Brain microvascular endothelial cell (primary cell): ENCODE results near the gene SLC7A6.

ENCODE experiments used
- DNase-seq: peaks from one replicate; pipeline ENCODE4 v3.0.0-alpha.2; 2020
- H3K27ac ChIP-seq: fragments of 250-450 bp; sonication (Bioruptor Pico); 2 replicates; pipeline ENCODE4 v1.5.1; 2020; ENCODE audit warnings: mild to moderate bottlenecking, moderate library complexity
- H3K27me3 ChIP-seq: fragments of 250-450 bp; sonication (Bioruptor Pico); replicated peaks from 2 replicates; pipeline ENCODE4 v1.5.1; 2020; ENCODE audit warnings: mild to moderate bottlenecking
- H3K36me3 ChIP-seq: fragments of 250-450 bp; sonication (Bioruptor Pico); replicated peaks from 2 replicates; pipeline ENCODE4 v1.5.1; 2020; ENCODE audit warnings: mild to moderate bottlenecking
- H3K4me3 ChIP-seq: 2 replicates; pipeline ENCODE4 v1.5.1; 2011; ENCODE audit warnings: low read depth, mild to moderate bottlenecking, control low read depth, low read length, moderate library complexity
- CTCF ChIP-seq: IDR thresholded peaks from 2 replicates; pipeline ENCODE4 v1.5.1; 2011; ENCODE audit warnings: low read depth, mild to moderate bottlenecking, moderate library complexity, low read length, control low read depth, inconsistent platforms; ENCODE audit errors: missing control alignments
- in situ Hi-C: cut with HindIII; loops from 2 replicates; pipeline ENCODE4 v1.10.0; 2017; ENCODE audit warnings: low sequenced_read_pairs, low pct_ligation_motif_present

Gene SLC7A6

GRCh38 chr16:68233085-68233834, 31.1 kb upstream of the SLC7A6 start:
- Histone ChIP-seq H3K27me3 (no peaks in the 10 kb centered on the region), H3K4me3 (no peak overlapping the region), H3K27ac (no peak overlapping the region), H3K36me3 (no peaks in the 10 kb centered on the region)
- TF ChIP-seq CTCF = no peak
- DNase-seq = no peak
- in situ Hi-C loops = no loop called here

DNA sequence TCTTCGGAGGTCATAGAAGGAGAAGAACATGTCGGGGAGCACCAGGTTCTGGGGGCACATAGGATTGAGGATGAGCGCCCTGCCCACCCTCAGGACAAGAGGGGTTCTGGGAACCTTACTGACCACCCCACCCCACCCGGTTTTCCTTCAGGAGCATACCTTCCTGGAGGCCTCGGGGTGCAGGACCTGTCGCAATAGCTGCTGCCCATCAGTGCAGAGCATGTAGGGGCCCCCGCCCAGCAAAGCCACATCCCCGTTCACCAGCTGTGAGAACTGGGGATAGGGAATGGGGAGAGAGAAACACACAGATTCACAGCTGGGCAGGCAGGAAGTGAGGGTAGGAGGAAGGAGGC, 30.5 kb upstream of the SLC7A6 start:
- H3K36me3 ChIP-seq = no peaks in the 10 kb centered on the region
- H3K4me3 ChIP-seq = no peak overlapping the region
- no peak for DNase-seq
- no peak overlapping the region for H3K27ac ChIP-seq
- no peak for TF ChIP-seq CTCF
- no peaks in the 10 kb centered on the region for H3K27me3 ChIP-seq
- in situ Hi-C loops = no loop called here

GRCh38 chr16:68234188-68235107, 29.9 kb upstream of the SLC7A6 start:
- no peak for TF ChIP-seq CTCF
- Histone ChIP-seq H3K4me3 (no peak overlapping the region), H3K27me3 (no peaks in the 10 kb centered on the region), H3K36me3 (no peaks in the 10 kb centered on the region), H3K27ac (no peak overlapping the region)
- no peak for DNase-seq
- in situ Hi-C loops = no loop called here

GRCh38 chr16:68235108-68235886, 29.0 kb upstream of the SLC7A6 start:
- no peak for TF ChIP-seq CTCF
- in situ Hi-C loops = no loop called here
- no peak for DNase-seq
- Histone ChIP-seq H3K27ac (no peak overlapping the region), H3K36me3 (no peaks in the 10 kb centered on the region), H3K4me3 (peak overlapping the region; percentile 15), H3K27me3 (no peaks in the 10 kb centered on the region)

DNA sequence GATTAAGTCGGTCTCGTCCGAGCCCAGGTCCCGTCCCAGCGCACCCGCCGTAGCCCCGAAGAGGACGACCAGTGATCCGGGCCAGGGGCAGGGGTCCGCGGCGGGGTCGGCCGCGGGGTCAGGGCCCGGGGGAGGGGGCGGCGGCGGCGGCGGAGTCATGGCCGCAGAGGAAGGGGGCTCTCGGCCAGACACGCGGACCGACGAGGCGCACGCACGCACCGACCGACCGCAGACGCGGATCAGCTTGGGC, 28.5 kb upstream of the SLC7A6 start, which contains the start of gene ESRP2:
Gene ESRP2 (minus strand): TSS at position 241 of the 250 bp plus-strand sequence. CDS start 82 bp downstream, at position 159.
- TF ChIP-seq CTCF = no peak
- no peaks in the 10 kb centered on the region for H3K36me3 ChIP-seq
- in situ Hi-C loops = no loop called here
- H3K27me3 ChIP-seq = no peaks in the 10 kb centered on the region
- no peak for DNase-seq
- H3K4me3 ChIP-seq = peak within 1 kb of the TSS; percentile 66
- no peak within 1 kb of the TSS for H3K27ac ChIP-seq
